ENCODE measurements around the gene SHISA4.
"Not testable (repeated sequence)": the region's sequence is repeated elsewhere in the genome, so short reads cannot be mapped to it uniquely, and the experiment has no call there.

Gene SHISA4, protein sequence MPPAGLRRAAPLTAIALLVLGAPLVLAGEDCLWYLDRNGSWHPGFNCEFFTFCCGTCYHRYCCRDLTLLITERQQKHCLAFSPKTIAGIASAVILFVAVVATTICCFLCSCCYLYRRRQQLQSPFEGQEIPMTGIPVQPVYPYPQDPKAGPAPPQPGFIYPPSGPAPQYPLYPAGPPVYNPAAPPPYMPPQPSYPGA

DNA sequence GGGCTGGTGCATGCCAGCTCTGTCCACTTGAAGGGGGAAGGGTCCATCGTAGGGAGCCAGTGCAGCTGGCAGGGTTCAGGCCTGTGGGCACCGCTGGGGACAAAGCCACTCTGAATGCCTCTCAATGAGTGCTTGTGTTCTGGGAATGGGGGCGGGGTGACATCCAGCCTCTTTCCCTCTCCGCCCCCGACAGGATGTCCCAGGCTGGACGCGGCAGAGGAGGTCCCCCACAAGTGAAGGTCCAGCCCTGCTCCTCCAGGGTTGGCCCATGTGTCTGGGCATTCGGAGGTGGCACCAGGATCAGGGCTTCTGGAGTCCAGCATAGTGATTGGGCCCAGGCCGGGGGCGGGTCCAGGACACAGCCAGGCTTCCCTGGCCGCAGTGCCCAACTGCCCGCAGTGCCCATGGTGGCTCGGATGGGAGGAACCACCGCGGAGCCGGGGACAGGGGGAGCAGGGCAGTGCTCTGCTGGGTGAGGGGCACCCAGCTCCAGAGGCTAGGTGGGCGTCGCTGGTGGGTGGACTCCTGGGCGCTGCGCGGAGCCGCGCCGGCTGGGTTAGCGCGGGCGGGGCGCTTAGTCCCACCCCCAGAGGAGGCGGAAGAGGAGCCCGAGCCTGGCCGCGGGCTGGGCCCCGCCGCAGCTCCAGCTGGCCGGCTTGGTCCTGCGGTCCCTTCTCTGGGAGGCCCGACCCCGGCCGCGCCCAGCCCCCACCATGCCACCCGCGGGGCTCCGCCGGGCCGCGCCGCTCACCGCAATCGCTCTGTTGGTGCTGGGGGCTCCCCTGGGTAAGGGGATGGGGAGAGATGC lies at the start of gene SHISA4:
Gene SHISA4, plus strand, starts transcription at position 617 of the 808 bp plus-strand sequence. Its CDS starts 97 bp downstream, at position 714.
- DNase-seq (ENCODE audit: low read depth, low spot score), result no peak

DNA sequence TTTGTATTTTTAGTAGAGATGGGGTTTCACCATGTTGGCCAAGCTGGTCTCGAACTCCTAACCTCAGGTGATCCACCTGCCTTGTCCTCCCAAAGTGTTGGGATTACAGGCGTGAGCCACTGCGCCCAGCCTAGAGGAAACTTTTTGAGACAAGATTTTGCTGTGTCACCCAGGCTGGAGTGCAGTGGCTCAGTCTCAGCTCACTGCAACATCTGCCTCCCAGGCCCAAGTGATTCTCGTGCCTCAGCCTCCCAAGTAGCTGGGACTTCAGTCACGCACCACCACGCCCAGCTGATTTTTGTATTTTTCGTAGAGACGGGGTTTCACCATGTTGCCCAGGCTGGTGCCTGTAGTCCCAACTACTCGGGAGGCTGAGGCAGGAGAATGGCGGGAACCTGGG lies 49.6 kb upstream of the SHISA4 start:
- not testable (repeated sequence) for DNase-seq (ENCODE audit: low read depth, low spot score)

DNA sequence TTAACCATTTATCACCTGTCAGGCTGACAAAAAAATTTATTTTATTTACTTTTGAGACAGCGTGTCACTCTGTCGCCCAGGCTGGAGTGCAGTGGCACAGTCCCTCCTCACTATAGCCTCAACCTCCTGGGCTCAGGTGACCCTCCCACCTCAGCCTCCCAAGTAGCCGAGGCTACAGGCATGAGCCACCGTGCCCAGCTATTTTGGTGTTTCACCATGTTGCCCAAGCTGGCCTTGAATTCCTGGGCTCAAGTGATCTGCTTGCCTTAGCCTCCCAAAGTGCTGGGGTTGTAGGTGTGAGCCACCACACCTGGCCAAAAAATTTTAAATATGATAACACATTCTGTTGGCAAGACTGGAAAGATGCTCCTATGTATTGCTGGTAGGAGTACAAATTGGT lies 48.6 kb upstream of the SHISA4 start:
- DNase-seq (ENCODE audit: low read depth, low spot score), result no peak

DNA sequence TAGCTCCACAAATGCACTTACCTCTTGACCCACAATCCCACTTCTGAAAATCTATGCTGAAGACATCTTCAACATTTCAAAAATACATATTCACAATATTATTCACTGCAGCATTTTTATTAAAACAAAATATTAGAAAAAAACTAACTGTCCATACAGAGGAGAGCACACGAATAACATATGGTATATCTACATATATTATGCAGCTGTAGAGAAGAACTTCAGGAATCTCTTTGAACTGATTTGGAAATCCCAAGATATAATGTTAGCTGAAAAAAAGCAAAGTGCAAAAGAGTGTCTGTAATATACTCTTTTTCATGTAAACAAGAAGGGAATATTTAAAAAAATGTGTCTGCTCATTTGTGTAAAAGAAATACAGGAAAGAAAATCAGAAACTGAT lies 48.2 kb upstream of the SHISA4 start:
- no peak for DNase-seq (ENCODE audit: low read depth, low spot score)

DNA sequence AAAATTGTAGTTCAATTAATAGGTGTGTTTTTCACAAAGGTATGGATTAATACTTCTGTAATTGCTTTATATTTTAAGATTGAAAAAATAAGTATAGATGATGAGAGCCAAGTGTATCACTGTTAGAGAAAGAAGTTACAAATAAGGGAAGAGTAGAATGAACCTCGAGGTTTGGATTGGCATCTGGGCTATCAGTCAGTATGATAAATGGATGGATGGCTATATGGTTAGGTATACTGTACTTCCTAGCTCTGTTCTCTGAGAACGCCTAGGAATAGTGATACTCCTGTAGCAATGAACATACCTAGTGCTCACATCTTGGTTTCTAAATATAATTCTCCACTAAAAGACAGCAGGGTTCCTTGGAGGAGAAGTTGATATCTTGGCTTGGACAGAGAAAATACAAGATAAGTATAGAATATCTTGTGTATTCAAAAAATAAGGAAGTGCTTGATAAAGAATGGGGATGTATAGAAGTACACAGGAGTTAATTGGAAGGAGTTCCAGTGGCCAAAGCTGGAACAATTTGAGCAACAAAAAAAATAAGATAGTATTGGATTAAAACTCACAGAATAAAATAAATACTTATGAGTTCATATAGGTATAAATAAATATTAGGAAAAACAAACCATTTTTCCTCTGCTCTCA lies 47.3 kb upstream of the SHISA4 start:
- DNase-seq (ENCODE audit: low read depth, low spot score), result no peak

DNA sequence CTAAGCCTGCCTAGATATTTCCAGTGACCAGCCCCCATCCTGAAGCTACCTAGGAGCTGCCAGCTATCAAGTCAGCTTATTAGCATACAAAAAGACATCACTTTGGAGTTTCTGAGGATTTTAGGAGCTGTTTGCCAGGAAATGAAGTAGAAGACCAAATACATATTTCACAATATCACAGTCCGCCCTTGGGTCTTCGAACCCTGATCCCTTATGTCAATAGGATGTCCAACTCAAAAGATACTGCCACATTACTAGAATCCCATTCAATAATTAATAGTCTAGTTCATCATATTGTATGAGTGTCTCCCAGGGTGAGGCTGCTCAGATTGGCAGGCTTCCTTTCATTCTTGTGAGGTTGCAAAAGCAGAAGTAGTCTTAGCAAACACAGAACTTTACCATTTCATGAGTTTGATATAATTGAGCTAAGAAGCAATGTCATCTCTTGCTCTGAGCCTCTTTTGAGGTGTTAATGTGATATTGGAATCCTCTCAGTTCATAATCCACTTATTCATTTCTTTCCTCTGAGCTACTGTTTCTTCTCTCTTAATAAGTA lies 46.1 kb upstream of the SHISA4 start:
- DNase-seq (ENCODE audit: low read depth, low spot score), result no peak

DNA sequence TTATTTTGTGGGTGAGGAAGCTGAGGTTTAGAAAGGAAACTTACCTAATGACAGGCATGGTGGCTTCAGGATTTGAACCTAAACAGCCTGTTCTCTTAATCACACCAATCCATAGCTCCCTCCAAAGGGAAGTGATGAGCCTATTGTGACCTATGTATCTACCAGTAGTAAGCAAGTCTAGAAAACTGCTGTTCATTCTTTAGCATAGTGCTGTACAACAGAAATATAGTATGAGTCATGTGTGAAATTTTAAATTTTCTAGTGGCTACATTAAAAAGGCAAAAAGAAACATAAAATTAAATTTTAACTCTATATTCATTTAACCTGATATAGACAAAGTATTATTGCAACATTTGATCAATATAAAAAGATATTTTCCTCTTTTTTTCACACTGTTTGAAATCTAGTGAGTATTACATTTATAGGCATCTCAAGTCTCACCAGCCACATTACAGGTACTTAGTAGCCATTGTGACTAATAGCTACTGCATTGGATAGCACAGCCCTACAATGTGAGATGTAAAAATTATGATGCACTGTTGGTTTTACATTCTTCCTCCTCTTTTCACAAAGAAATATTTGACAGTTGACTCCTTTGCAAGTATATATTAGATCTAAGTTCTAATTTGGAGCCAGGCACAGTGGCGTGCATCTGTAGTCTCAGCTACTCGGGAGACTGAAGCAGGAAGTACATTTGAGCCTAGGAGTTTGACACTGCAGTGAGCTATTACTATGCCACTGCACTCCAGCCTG lies 43.2 kb upstream of the SHISA4 start:
- DNase-seq (ENCODE audit: low read depth, low spot score), result no peak

DNA sequence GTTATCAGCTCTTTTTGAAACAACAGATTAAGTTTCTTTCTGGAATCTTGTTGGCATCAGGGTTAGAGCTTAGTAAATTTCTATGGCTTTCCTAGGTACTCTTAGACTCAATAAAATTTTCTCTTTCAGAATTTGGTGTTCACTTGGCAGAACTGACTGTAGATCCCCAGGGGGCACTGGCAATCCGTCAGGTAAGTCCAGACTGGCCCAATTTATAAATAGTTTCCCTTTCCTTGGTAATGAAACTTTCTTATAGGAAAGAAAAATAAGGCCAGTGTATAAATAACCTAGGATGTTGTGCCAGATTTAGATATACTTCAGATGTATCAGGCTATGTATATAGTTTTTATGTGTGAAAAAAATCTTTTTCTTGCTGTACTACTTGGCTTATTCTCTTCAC lies 41.5 kb upstream of the SHISA4 start:
- DNase-seq (ENCODE audit: low read depth, low spot score), result no peak

DNA sequence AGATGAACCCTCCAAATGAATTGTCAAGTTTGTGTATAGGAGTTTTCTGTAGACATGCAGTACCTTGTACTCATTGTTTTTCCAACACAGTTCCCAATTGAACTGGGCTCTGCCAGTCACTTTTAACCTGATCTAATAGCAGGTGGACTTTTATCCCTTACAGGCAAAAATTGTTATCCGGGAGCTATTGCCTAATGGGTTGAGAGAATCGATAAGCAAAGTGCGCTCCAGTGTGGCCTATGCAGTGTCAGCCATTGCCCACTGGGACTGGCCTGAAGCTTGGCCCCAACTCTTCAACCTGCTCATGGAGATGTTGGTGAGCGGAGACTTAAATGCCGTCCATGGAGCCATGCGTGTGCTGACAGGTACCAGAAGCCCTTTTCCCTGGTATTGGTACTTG lies 40.5 kb upstream of the SHISA4 start:
- DNase-seq (ENCODE audit: low read depth, low spot score), result no peak

DNA sequence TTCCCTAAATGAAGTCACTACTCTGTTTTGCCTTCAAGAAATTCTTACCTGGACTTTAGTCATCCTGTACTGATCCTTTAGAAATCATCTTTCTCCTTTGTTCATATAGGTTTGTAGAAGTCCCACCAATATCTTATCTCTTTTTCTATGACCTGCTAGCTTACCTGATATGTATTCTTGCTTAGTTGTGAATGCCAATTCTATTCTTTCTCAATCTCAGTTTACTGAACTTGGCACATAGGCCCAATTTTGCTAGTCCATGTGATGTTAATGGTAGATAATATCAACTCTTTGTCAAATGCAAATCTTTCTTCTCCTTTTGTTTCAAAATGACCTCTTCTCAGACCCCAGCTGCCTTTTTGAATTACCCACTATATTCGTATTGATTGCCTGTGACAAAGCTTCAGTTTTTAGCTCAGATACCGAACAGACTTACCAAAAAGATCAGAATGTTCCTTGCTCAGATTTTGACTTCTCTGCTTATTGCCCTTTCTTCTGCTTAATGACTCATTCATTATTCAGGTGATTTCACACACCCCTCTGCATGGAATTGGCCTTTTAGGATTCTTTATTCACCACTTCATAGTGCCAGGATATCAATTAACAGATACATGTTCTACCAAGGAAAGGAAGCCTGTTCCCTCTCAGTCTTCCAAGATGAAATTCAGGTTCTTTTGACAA lies 39.2 kb upstream of the SHISA4 start:
- DNase-seq (ENCODE audit: low read depth, low spot score), result no peak

DNA sequence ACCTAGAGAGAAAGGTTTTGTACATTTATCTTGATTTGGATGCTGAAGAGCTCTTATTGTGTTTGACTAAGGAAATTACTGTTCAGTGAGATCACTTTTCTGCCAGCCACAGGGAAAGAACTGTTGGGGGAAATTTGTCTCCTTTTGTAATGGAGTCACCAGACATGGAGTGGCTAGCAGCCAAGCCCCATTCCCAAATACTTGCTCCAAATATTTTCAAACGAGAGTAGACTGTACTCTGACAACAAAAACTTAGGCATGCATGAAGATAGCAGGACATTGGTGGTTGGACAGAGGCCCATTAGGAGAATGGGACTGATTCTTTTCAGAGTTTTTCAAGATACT lies 38.7 kb upstream of the SHISA4 start:
- DNase-seq (ENCODE audit: low read depth, low spot score), result no peak

DNA sequence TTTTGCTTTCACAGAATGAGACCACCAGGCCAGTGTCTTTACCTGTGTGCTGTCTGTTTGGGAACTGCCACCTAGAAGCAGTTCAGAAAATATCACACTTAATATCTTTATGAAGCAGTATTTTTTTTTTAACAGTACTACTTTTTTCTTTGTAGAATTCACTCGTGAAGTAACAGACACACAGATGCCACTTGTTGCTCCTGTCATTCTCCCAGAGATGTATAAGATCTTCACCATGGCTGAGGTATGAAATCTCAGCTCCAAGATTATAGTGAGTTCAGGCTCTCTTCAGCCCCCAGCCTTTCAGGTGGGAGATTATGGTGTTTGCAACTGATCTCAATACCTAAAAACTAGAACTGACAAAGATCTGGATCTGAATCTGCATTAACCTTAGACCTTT lies 36.7 kb upstream of the SHISA4 start:
- DNase-seq (ENCODE audit: low read depth, low spot score), result no peak

DNA sequence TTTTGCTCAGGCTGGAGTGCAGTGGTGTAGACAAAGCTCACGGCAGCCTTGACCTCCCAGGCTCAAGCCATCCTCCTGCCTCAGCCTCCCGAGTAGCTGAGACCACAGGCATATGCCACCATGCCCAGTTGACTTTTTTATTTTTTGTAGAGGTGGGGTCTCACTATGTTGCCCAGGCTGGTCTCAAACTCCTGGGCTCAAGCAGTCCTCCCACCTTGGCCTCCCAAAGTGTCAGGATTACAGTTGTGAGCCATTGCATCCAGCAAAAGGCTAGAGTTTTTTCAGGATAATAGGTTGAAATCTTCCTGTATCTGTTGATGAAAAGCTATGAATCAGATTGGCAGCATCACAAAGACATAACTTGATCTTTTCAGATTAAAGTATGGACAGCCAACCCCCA lies 32.0 kb upstream of the SHISA4 start:
- not testable (repeated sequence) for DNase-seq (ENCODE audit: low read depth, low spot score)

DNA sequence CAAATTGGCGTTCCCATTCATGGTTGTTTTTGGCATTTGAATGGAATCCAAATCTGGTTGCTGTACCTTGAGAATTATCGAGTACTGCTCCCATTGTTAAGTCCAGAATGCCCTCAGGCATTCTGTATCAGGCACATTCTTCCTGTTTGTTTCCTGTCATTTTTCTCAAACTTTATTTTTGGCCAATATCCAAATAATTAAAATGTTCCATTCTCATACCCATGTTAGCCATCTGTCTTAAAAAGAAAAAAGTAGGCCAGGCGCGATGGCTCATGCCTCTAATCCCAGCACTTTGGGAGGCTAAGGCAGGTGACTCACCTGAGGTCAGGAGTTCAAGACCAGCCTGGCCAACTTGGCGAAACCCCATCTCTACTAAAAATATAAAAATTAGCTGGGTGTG lies 29.3 kb upstream of the SHISA4 start:
- no peak for DNase-seq (ENCODE audit: low read depth, low spot score)

DNA sequence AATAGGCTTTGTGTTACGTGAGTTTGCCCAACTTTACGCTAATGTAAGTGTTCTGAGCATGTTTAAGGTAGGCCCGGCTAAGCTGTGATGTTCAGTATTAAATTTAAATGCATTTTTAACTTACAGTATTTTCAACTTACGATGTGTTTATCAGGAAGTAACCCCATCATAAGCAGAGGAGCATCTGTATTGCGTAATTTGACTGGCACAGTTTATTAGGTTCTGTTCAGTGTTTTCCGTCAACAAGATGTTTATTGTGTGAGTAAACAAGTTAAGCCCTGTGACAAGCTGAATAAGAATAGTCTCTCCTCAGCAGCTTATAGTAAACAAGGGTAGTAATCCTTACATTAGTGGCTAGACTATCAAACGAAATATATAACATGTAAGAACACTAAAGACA lies 27.2 kb upstream of the SHISA4 start:
- DNase-seq (ENCODE audit: low read depth, low spot score), result no peak

DNA sequence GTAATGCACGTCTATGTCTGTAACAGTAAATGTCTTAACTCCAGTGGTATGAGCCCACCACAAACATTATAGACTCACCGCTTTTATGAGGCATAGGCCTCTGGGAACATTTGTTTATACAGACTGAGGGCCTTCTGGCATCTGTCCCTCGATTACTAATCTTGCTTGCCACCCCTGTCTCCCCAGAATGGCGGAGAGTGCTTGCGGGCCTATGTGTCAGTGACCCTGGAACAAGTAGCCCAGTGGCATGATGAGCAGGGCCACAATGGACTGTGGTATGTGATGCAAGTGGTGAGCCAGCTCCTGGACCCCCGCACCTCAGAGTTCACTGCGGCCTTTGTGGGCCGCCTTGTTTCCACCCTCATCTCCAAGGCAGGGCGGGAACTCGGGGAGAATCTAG lies 18.3 kb upstream of the SHISA4 start:
- no peak for DNase-seq (ENCODE audit: low read depth, low spot score)

DNA sequence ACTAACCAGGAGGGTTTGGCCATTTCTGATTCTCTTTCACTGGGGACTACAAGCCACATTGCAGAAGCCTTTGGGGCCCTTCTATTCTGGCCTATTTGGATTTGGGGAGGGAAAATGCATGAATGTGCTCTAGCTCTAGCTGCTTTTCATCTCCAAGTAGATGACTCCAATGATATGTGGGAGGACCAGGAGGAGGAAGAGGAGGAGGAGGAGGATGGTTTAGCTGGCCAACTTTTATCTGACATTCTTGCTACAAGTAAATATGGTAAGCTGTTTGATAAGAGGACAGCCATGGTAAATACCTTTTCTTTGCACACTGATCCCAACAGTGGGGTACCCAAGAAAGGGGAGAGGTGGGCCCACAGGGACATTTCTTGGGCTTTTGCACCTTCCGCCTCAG lies 14.0 kb upstream of the SHISA4 start:
- no peak for DNase-seq (ENCODE audit: low read depth, low spot score)

DNA sequence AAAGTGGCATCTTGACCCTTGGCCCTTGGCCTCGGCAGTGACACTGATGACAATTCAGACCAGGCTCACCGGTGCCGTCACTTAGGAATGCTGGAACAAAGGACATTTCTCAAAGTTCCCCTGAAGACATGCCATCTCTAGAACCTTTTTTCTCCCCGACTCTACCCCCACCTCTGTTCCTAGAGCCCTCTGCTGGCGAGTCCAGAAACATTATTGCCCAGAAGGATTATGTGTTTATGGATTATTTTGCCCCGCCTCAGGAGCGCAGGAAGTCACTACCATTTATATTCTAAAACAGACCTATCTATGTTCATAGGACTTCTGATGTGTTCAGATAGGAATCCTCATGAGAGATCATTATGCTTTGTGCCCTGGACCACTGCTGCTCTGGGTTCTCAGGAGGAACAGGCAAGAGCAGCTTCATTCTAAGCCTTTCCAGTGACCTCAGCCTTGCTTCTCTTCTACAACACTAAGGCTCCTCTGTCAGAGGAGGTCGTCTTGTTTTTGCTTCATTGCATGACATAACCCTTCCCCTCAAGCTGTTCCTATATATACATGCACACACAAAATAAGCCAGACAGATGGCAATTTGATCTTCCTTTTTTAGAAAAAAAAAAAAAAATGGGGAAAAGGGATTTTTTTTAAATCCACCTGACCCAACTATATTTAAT lies 12.4 kb upstream of the SHISA4 start:
- DNase-seq (ENCODE audit: low read depth, low spot score), result no peak

DNA sequence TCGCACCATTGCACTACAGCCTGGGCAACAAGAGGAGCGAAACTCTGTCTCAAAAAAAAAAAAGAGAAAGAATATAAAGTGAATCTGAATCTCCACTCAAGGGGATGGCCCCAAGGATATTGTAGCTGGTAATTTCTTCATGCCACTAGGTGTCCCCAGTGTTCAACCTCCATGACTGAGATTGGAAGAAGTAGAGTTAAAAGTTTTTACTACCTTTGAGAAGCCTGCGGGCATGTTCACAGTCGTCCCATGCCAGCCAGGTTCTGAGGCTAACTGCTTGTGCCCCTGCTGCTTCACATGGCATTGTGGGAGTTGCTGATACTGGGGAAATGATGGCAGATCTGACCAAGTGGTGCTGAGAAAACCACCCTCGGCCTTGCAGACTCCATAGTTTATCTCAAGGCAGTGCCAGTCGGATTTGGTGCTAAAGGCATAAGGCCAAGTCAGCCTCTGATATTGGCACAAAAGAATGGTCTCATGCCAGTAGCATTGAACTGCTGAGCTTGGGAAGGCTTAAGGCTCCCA lies 10.8 kb upstream of the SHISA4 start:
- no peak for DNase-seq (ENCODE audit: low read depth, low spot score)

DNA sequence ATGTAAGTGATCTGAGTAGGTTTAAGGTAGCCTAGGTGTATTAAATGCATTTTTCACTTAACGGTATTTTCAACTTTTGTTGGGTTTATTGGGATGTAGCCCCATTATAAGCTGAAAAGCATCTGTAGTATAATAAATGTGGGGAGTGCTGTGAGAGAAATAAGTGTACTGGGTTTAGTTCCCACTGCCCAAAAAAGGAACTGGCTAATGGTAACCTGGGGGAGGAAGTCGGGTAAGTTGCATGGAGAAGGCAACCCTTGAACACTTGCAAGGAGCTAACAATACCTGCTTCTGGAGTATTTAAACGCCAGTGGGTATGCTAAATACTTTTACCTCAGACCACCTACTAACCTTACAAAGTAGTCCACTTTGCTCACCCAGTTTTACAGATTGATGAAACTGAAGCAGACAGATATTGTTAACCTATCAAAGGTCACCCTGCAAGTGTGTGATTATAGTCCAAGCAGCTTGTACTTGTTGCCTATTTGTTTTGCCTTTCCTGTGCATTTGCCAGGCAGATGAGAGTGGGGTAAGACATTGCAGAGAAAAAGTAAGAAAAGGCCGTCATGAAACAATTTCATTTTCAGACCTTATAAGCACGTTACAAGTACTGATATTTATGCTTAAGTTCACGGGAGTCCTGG lies 7.6 kb upstream of the SHISA4 start:
- no peak for DNase-seq (ENCODE audit: low read depth, low spot score)

Data from smooth muscle cell of the brain vasculature (primary cell).